GM12872 (cell line): ENCODE data around the gene KIRREL3.

Experiments used
- TF ChIP-seq, protein P1 (sequence below): IDR thresholded peaks from 3 replicates; pipeline ENCODE4 v1.5.1; 2011; ENCODE audit warnings: low read depth, mild to moderate bottlenecking, low read length, moderate library complexity; ENCODE audit not compliant: insufficient read depth

The KIRREL3 gene

DNA sequence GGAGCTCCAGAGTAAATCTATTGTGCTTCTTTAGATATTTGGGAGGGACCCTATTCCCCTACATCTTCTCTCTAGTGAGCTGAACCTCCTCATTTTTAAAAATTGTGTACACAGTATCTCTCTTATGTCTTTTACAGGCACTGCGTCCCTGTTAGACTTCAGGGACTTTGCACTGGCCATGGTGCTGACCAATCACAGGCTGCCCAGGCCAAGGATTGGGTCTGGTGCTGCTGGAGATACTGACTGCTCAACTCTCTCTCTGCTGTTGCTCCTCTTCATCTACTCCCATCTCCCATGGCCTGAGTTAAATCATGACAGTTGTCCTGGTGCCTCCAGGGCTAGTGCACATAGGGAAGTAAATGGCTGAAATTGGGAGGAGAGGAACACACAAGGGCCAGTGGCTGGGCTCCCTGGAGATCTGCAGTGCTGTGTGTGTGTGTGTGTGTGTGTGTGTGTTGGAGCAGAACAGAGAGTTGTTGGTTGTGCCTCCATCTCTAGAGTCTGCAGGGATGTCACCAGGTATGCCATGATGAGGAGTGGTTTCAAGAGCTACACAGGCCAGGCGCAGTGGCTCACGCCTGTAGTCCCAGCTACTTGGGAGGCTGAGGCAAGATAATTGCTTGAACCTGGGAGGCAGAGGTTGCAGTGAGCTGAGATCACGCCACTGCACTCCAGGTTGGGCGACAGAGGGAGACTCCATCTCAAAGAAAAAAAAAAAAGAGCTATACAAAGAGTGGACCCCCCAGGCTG, 489.8 kb downstream of the KIRREL3 start:
- TF ChIP-seq, protein P1, sequence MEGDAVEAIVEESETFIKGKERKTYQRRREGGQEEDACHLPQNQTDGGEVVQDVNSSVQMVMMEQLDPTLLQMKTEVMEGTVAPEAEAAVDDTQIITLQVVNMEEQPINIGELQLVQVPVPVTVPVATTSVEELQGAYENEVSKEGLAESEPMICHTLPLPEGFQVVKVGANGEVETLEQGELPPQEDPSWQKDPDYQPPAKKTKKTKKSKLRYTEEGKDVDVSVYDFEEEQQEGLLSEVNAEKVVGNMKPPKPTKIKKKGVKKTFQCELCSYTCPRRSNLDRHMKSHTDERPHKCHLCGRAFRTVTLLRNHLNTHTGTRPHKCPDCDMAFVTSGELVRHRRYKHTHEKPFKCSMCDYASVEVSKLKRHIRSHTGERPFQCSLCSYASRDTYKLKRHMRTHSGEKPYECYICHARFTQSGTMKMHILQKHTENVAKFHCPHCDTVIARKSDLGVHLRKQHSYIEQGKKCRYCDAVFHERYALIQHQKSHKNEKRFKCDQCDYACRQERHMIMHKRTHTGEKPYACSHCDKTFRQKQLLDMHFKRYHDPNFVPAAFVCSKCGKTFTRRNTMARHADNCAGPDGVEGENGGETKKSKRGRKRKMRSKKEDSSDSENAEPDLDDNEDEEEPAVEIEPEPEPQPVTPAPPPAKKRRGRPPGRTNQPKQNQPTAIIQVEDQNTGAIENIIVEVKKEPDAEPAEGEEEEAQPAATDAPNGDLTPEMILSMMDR, result no peak

DNA sequence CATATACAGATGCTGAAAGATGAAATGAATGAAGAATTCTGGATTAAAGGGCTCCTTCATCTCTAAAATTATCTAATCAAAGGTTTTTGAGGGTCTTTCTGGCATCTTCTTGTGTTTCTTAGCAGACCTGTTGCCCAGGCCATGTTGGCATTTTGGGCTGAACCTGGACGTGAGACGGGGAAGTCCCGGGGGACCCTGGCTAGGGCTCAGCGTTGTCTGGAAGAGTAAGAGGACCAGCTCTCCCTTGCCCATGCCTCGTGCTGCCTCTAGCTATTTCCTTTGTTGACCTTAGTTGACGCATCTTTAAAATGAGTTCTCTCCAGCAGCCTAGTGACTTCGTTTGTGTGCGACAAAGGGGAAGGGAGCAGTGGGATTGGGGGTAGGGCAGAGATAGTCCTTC, 492.9 kb downstream of the KIRREL3 start:
- TF ChIP-seq, protein P1, result no peak

DNA sequence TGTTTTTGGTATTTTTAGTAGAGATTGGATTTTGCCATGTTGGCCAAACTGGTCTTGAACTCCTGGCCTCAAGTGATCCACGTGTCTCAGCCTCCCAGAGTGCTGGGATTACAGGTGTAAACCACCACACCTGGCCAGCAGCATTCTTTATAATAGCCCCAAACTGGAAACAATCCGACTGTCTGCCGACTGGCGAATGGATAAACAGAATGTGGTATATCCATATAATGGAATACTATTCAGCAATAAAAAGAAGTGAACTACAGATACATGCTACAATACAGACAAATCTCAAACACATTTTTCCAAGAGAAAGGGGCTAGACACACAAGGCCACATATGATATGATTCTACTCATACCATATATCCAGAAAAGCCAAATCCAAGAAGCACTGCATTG, 493.8 kb downstream of the KIRREL3 start:
- TF ChIP-seq, protein P1, result no peak

DNA sequence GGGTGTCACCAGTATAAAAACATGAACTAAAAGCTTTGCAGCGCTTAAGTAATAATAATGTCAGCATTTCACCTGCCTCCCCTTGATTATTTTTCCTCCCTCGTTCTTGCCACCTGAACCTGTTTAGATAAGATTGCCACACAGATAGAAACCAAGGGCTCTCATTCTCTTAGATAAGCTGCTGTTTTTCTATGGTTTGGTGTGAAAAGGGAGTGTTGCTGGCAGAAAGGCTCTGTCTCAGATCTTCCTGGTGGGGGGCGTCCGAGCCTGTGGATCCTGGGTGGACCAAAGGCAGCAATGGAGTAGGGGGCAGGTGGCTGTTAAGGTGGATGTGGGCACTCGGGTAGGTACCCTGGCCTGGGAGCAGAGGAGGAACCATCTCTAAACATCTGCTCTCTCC, 497.6 kb downstream of the KIRREL3 start:
- TF ChIP-seq, protein P1, result no peak

DNA sequence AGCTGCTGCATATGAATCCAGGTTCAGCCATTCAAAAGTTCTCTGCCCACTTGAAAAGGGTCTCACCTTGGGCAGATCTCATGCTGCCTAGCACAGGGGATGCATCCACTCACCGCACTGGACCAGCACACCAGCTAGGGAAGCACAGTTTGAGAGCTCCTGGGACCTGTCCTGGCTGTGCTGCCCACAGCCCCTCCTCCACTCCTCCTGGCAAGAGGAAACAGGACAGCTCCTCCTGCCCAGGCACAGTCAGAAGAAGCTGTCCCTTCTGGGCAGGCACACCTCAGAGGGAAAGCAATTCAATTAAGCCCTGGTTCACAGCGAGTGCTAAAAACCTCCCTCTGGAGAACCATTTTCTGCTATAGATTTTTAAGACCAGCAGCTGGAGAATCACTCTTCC, 498.4 kb downstream of the KIRREL3 start:
- TF ChIP-seq, protein P1, result no peak

DNA sequence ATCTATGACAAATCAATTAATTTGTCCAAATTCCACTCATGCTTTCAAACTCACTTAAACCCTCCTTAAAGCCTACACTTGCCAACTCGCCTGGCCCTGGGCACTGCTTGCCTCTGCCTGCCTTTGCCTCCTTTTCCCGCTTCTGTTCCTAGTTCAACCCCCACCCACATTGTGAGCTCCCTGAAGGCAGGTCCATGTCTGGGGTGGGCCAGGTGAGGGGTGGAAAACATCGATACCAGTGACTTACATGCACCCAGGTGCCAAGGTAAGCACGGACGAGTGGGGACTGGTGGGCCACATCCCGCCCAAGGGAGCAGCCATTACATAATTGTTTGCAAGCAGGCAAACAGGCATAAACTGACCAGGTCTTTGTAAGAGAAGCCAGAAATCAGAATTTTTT, 498.9 kb downstream of the KIRREL3 start:
- TF ChIP-seq, protein P1, result no peak

DNA sequence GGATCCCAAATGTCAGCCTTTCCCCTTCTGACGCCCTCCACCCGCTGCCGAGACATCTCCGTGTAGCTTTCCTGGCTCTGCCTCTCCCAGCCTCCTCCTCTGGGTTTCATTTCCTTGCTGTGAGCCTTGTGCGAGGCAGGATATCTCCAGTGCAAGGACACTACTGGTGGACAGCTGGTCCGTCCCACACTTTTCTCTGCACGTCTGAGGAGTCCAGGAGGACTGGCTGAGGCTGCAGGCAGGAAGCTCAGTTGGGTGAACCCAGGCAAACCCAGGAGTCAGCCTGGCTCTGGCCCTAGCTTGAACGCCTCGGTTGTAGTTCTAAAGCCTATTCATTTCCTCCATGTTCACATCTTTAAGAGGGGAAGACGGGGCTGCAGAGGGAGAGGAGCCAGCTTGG, 499.6 kb downstream of the KIRREL3 start:
- TF ChIP-seq, protein P1, result no peak
